Peyer's patch (tissue), 4 donors: ENCODE results near the gene CAVIN4. TPM values are rescaled to one million over a fixed set of nuclear protein-coding genes. Genes with fewer than 3 reads are reported as not detected.

ENCODE experiments used
- DNase-seq, 3 donors: peaks; one replicate each; pipeline ENCODE4 v3.0.0-alpha.2; 2017 to 2019
- H3K27ac ChIP-seq, 4 donors: fragments of 200-600 bp; sonication (generic); one replicate each; pipeline ENCODE4 v1.5.1; 2016 to 2019
- H3K27me3 ChIP-seq, 2 donors: fragments of 200-600 bp; sonication (generic); one replicate each; pipeline ENCODE4 v1.5.1; 2019
- H3K36me3 ChIP-seq, 3 donors: fragments of 200-600 bp; sonication (generic); one replicate each; pipeline ENCODE4 v1.5.1; 2016 to 2019
- H3K4me1 ChIP-seq, 4 donors: fragments of 200-600 bp; sonication (generic); one replicate each; pipeline ENCODE4 v1.5.1; 2016 to 2019
- H3K4me3 ChIP-seq, 4 donors: fragments of 200-600 bp; sonication (generic); 1 replicate in 3 of 4; 2 replicates in 1 of 4; pipeline ENCODE4 v1.5.1; 2016 to 2019; ENCODE audit warnings: mild to moderate bottlenecking in 1 of 4
- H3K9me3 ChIP-seq, 4 donors: fragments of 200-600 bp; sonication (generic); one replicate each; pipeline ENCODE4 v1.5.1; 2016 to 2019; ENCODE audit warnings: mild to moderate bottlenecking in 1 of 4
- CTCF ChIP-seq, 6 experiments: fragments of 450-650 bp in 4 of 6; fragments of 200-600 bp in 2 of 6; sonication (generic) in 1 of 6; IDR thresholded peaks; one replicate each; pipeline ENCODE4 v1.5.1; 2017 to 2019; ENCODE audit warnings: antibody characterized with exemption in 6 of 6, mild to moderate bottlenecking in 3 of 6, moderate library complexity in 1 of 6
- POLR2A ChIP-seq, 2 donors: fragments of 450-650 bp; IDR thresholded peaks; one replicate each; pipeline ENCODE4 v1.5.1; 2017; ENCODE audit warnings: antibody characterized with exemption in 2 of 2, mild to moderate bottlenecking in 2 of 2, moderate library complexity in 2 of 2
- total RNA-seq, 4 donors: library from RNA; depleted of rRNA; stranded (reverse); fragments of >200 nt; gene quantifications; one replicate each; pipeline ENCODE4 v1.1.0, GENCODE V29; 2016

The CAVIN4 gene
- total RNA-seq, 4 donors from 2014 or later, result not detected

GRCh38 chr9:100583014-100583802 is 5.3 kb downstream of the CAVIN4 start:
- no peak overlapping the region for H3K4me3 ChIP-seq
- no peaks in the 10 kb centered on the region for H3K9me3 ChIP-seq
- no peak overlapping the region for H3K27ac ChIP-seq
- H3K36me3 ChIP-seq, result no peaks in the 10 kb centered on the region
- no peaks in the 10 kb centered on the region for H3K4me1 ChIP-seq
- H3K27me3 ChIP-seq, result no peaks in the 10 kb centered on the region
- TF ChIP-seq CTCF (IDR thresholded peaks at IDR 0.05) (no peak), POLR2A (IDR thresholded peaks at IDR 0.05) (no peak)
- no peak for DNase-seq

- Histone ChIP-seq H3K9me3 (no peaks in the 10 kb centered on the region), H3K27me3 (no peaks in the 10 kb centered on the region), H3K27ac (no peak overlapping the region), H3K36me3 (no peaks in the 10 kb centered on the region), H3K4me3 (no peak overlapping the region), H3K4me1 (no peaks in the 10 kb centered on the region)
- DNase-seq, result no peak
- TF ChIP-seq CTCF (IDR thresholded peaks at IDR 0.05) (no peak), POLR2A (IDR thresholded peaks at IDR 0.05) (no peak)
Measured at GRCh38 chr9:100584951-100585350, 7.1 kb downstream of the CAVIN4 start.

- H3K4me1 ChIP-seq, result no peaks in the 10 kb centered on the region
- no peaks in the 10 kb centered on the region for H3K27me3 ChIP-seq
- H3K9me3 ChIP-seq, result no peaks in the 10 kb centered on the region
Measured at GRCh38 chr9:100586093-100586492, 8.2 kb downstream of the CAVIN4 start.

GRCh38 chr9:100587375-100587774 is 9.5 kb downstream of the CAVIN4 start:
- H3K4me1 ChIP-seq, result no peaks in the 10 kb centered on the region
- TF ChIP-seq POLR2A (IDR thresholded peaks at IDR 0.05) (no peak), CTCF (IDR thresholded peaks at IDR 0.05) (no peak)
- H3K4me3 ChIP-seq, result no peak overlapping the region
- no peaks in the 10 kb centered on the region for H3K27me3 ChIP-seq
- H3K9me3 ChIP-seq, result no peaks in the 10 kb centered on the region
- no peak overlapping the region for H3K27ac ChIP-seq
- DNase-seq, result no peak
- no peaks in the 10 kb centered on the region for H3K36me3 ChIP-seq

More at GRCh38 chr9:100586093-100586492, 8.2 kb downstream of the CAVIN4 start:
- no peak for TF ChIP-seq POLR2A (IDR thresholded peaks at IDR 0.05)
- no peak for TF ChIP-seq CTCF (IDR thresholded peaks at IDR 0.05)
- no peak for DNase-seq
- Histone ChIP-seq H3K4me3 (no peak overlapping the region), H3K36me3 (no peaks in the 10 kb centered on the region), H3K27ac (no peak overlapping the region)

- TF ChIP-seq POLR2A (IDR thresholded peaks at IDR 0.05) (no peak), CTCF (IDR thresholded peaks at IDR 0.05) (no peak)
- no peak for DNase-seq
- Histone ChIP-seq H3K4me1 (no peaks in the 10 kb centered on the region), H3K27ac (no peak overlapping the region), H3K36me3 (no peaks in the 10 kb centered on the region), H3K27me3 (no peaks in the 10 kb centered on the region), H3K4me3 (no peak overlapping the region), H3K9me3 (no peaks in the 10 kb centered on the region)
Measured at GRCh38 chr9:100589582-100589981, 11.7 kb downstream of the CAVIN4 start.
